IMR-90 (cell line): ENCODE measurements around the gene MED13.

Experiments used
- CTCF ChIP-seq: conservative IDR thresholded peaks from 2 replicates; pipeline ENCODE4 v1.5.1; 2012; ENCODE audit warnings: mild to moderate bottlenecking, low read depth, low read length, improper control_type of control experiment
- FOS ChIP-seq: fragments of 150-350 bp; IDR thresholded peaks from 2 replicates; pipeline ENCODE4 v1.6.1; 2016; ENCODE audit warnings: low read depth, low read length
- SMC3 ChIP-seq: fragments of 150-350 bp; IDR thresholded peaks from 2 replicates; pipeline ENCODE4 v1.6.1; 2016; ENCODE audit warnings: low read depth, mild to moderate bottlenecking, antibody characterized with exemption, low read length, moderate library complexity

- TF ChIP-seq FOS (no peak), CTCF (no peak), SMC3 (no peak)
These were observed 25.1 kb upstream of the MED13 start for GRCh38 chr17:62090021-62090824.
